CD1c-positive myeloid dendritic cell (primary cell): ENCODE measurements around the gene CD302.
"Not testable (repeated sequence)": the region's sequence is repeated elsewhere in the genome, so short reads cannot be mapped to it uniquely, and the experiment has no call there.

Experiments used
- DNase-seq: peaks from one replicate; pipeline ENCODE4 v3.0.0-alpha.2; 2016; ENCODE audit errors: extremely low spot score

The CD302 gene

GRCh38 chr2:159793326-159793725, 4.7 kb downstream of the CD302 start:
- DNase-seq: peak; percentile 73

- DNase-seq: peak; percentile 49
Observed at GRCh38 chr2:159792599-159792998, 5.4 kb downstream of the CD302 start.

GRCh38 chr2:159792036-159792435, 6.0 kb downstream of the CD302 start:
- peak; percentile 46 for DNase-seq

GRCh38 chr2:159790323-159790722, 7.7 kb downstream of the CD302 start:
- DNase-seq: no peak

GRCh38 chr2:159788253-159788652, 9.8 kb downstream of the CD302 start:
- no peak for DNase-seq

GRCh38 chr2:159787647-159788046, 10.4 kb downstream of the CD302 start:
- DNase-seq: not testable (repeated sequence)

GRCh38 chr2:159786938-159787337, 11.1 kb downstream of the CD302 start:
- no peak for DNase-seq

- DNase-seq: no peak
Observed at GRCh38 chr2:159785195-159785594, 12.8 kb downstream of the CD302 start.

GRCh38 chr2:159784744-159785143, 13.3 kb downstream of the CD302 start:
- peak; percentile 45 for DNase-seq

- DNase-seq: no peak
Observed at GRCh38 chr2:159783556-159783955, 14.5 kb downstream of the CD302 start.

GRCh38 chr2:159776321-159776720, 21.7 kb downstream of the CD302 start:
- no peak for DNase-seq

GRCh38 chr2:159775021-159775420, 23.0 kb downstream of the CD302 start:
- DNase-seq: no peak

- no peak for DNase-seq
Observed at GRCh38 chr2:159774370-159774990, 23.5 kb downstream of the CD302 start.

- DNase-seq: no peak
Observed at GRCh38 chr2:159773886-159774285, 24.1 kb downstream of the CD302 start.

- DNase-seq: no peak
Observed at GRCh38 chr2:159773426-159773825, 24.6 kb downstream of the CD302 start.

GRCh38 chr2:159769147-159769546, 28.9 kb downstream of the CD302 start:
- no peak for DNase-seq

GRCh38 chr2:159762075-159762474, 35.9 kb downstream of the CD302 start:
- no peak for DNase-seq

GRCh38 chr2:159760326-159760725, 37.7 kb downstream of the CD302 start:
- no peak for DNase-seq

GRCh38 chr2:159759577-159759976, 38.4 kb downstream of the CD302 start:
- DNase-seq: no peak

- no peak for DNase-seq
Observed at GRCh38 chr2:159758686-159759085, 39.3 kb downstream of the CD302 start.

GRCh38 chr2:159758239-159758638, 39.8 kb downstream of the CD302 start:
- no peak for DNase-seq

GRCh38 chr2:159755788-159756187, 42.2 kb downstream of the CD302 start:
- DNase-seq: no peak

- DNase-seq: no peak
Observed at GRCh38 chr2:159755014-159755413, 43.0 kb downstream of the CD302 start.

- DNase-seq: peak; percentile 78
Observed at GRCh38 chr2:159753797-159754196, 44.2 kb downstream of the CD302 start.
